ENCODE results near the gene CBX5. TPM values are rescaled to one million over a fixed set of nuclear protein-coding genes. Genes with fewer than 3 reads are reported as not detected.

The CBX5 gene
- polyA plus RNA-seq, 1 donor (not counting 4 experiments of a cell fraction or from before 2014, with no cell fraction given): 25.8 TPM

DNA sequence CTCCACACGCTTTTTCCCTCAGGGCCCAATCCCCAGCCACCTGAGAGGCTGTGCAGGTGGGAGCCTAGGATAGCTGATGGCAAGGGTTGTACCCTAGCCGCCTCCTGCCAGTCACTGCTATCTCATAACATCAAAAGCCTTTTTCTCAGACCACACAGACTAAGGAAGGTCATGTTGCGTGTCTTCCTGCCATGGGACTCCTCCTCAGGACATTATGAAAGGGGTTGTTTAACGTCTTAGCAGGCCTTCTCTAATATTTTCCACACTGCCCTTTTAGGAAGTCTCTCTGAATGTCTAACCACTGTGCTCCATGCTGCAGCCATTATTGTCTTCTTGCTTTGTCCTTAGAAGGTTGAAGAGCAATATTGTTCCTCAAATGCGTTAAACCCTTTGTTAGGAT, 83.5 kb downstream of the CBX5 start:
- H3K36me3 ChIP-seq (ENCODE audit: control insufficient read depth in 2 of 2, extremely low read depth in 1 of 2, insufficient read depth in 2 of 2, low read length in 2 of 2): no peaks in the 10 kb centered on the region
- no peaks in the 10 kb centered on the region for H3K27me3 ChIP-seq (ENCODE audit: control insufficient read depth, extremely low read depth, insufficient read depth, low read length)
- TF ChIP-seq EZH2 (IDR thresholded peaks at IDR 0.05; ENCODE audit: low read length): no peak
- TF ChIP-seq, protein P1, sequence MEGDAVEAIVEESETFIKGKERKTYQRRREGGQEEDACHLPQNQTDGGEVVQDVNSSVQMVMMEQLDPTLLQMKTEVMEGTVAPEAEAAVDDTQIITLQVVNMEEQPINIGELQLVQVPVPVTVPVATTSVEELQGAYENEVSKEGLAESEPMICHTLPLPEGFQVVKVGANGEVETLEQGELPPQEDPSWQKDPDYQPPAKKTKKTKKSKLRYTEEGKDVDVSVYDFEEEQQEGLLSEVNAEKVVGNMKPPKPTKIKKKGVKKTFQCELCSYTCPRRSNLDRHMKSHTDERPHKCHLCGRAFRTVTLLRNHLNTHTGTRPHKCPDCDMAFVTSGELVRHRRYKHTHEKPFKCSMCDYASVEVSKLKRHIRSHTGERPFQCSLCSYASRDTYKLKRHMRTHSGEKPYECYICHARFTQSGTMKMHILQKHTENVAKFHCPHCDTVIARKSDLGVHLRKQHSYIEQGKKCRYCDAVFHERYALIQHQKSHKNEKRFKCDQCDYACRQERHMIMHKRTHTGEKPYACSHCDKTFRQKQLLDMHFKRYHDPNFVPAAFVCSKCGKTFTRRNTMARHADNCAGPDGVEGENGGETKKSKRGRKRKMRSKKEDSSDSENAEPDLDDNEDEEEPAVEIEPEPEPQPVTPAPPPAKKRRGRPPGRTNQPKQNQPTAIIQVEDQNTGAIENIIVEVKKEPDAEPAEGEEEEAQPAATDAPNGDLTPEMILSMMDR (optimal IDR thresholded peaks at IDR 0.05 in 1 of 3, IDR thresholded peaks at IDR 0.05 in 1 of 3, conservative IDR thresholded peaks at IDR 0.05 in 1 of 3; ENCODE audit: extremely low read depth in 1 of 3, insufficient read depth in 2 of 3, low read length in 3 of 3): no peak
- H3K9ac ChIP-seq (ENCODE audit: control insufficient read depth, extremely low read depth, insufficient read depth, low read length): no peak overlapping the region
- no peak overlapping the region for H2AFZ ChIP-seq (ENCODE audit: control insufficient read depth, low read length)
- H3K9me1 ChIP-seq (ENCODE audit: control insufficient read depth, extremely low read depth, insufficient read depth, low read length): no peaks in the 10 kb centered on the region
- no peak overlapping the region for H3K4me3 ChIP-seq (ENCODE audit: control insufficient read depth in 2 of 3, extremely low read depth in 1 of 3, insufficient read depth in 2 of 3, low read depth in 1 of 3, low read length in 3 of 3)
- dilution Hi-C loops (cut with MboI; ENCODE audit: extremely low pct_ligation_motif_present, low sequenced_read_pairs): no loop called here
- no peak overlapping the region for H3K27ac ChIP-seq (ENCODE audit: control insufficient read depth, insufficient read depth, low read length)
- DNase-seq (ENCODE audit: low read depth, low spot score): no peak
- no peaks in the 10 kb centered on the region for H3K79me2 ChIP-seq (ENCODE audit: control insufficient read depth, insufficient read depth, low read length)
- no peaks in the 10 kb centered on the region for H3K9me3 ChIP-seq (ENCODE audit: control insufficient read depth, low read depth, low read length)
- no peaks in the 10 kb centered on the region for H4K20me1 ChIP-seq (ENCODE audit: control insufficient read depth, extremely low read depth, insufficient read depth, low read length)
- H3K4me2 ChIP-seq (ENCODE audit: control insufficient read depth, extremely low read depth, insufficient read depth, low read depth, low read length): no peak overlapping the region
- peaks cover 24% of the 10 kb centered on the region for H3K4me1 ChIP-seq (ENCODE audit: control insufficient read depth, extremely low read depth, insufficient read depth, low read length)
- FAIRE-seq: no peak

DNA sequence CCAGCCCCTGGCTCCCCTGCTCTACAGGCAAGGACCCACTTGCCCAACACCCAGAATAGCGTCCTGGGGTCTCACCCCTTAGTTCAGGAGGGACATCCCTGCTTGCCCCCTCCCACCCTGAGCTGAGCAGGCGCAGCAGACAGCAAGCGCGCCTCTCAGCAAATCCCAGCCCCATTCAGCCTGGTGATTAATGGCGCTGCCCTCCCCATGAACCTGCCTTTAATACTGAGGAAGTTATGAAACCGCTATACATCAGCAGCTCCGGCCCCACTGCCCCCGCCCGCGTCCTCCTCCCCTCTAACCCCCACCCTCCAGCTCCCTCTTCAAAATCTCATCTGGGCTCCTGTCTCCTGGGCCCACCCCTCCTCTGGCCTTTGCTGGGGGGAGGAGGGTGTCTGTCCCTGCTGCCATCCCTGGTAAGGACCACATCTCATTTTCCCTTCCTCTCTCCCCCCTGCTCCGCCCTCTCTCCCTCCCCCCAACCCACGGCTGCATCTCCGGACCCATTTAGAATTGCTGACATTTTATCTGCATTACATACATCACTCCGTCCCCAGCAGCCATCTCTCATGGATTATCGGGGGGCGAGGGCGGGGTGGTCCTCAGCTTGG, 84.1 kb downstream of the CBX5 start:
- H3K36me3 ChIP-seq (ENCODE audit: control insufficient read depth in 2 of 2, extremely low read depth in 1 of 2, insufficient read depth in 2 of 2, low read length in 2 of 2): no peaks in the 10 kb centered on the region
- H3K9me3 ChIP-seq (ENCODE audit: control insufficient read depth, low read depth, low read length): no peaks in the 10 kb centered on the region
- no peak overlapping the region for H3K4me3 ChIP-seq (ENCODE audit: control insufficient read depth in 2 of 3, extremely low read depth in 1 of 3, insufficient read depth in 2 of 3, low read depth in 1 of 3, low read length in 3 of 3)
- H3K9me1 ChIP-seq (ENCODE audit: control insufficient read depth, extremely low read depth, insufficient read depth, low read length): no peaks in the 10 kb centered on the region
- H3K4me1 ChIP-seq (ENCODE audit: control insufficient read depth, extremely low read depth, insufficient read depth, low read length): peaks cover 27% of the 10 kb centered on the region
- H3K4me2 ChIP-seq (ENCODE audit: control insufficient read depth, extremely low read depth, insufficient read depth, low read depth, low read length): no peak overlapping the region
- no peak for FAIRE-seq
- no peak for TF ChIP-seq EZH2 (IDR thresholded peaks at IDR 0.05; ENCODE audit: low read length)
- TF ChIP-seq, protein P1 (optimal IDR thresholded peaks at IDR 0.05 in 1 of 3, IDR thresholded peaks at IDR 0.05 in 1 of 3, conservative IDR thresholded peaks at IDR 0.05 in 1 of 3; ENCODE audit: extremely low read depth in 1 of 3, insufficient read depth in 2 of 3, low read length in 3 of 3): no peak
- no peak for DNase-seq (ENCODE audit: low read depth, low spot score)
- H3K27ac ChIP-seq (ENCODE audit: control insufficient read depth, insufficient read depth, low read length): no peak overlapping the region
- H4K20me1 ChIP-seq (ENCODE audit: control insufficient read depth, extremely low read depth, insufficient read depth, low read length): no peaks in the 10 kb centered on the region
- H3K9ac ChIP-seq (ENCODE audit: control insufficient read depth, extremely low read depth, insufficient read depth, low read length): no peak overlapping the region
- no peaks in the 10 kb centered on the region for H3K27me3 ChIP-seq (ENCODE audit: control insufficient read depth, extremely low read depth, insufficient read depth, low read length)
- no peak overlapping the region for H2AFZ ChIP-seq (ENCODE audit: control insufficient read depth, low read length)
- dilution Hi-C loops (cut with MboI; ENCODE audit: extremely low pct_ligation_motif_present, low sequenced_read_pairs): no loop called here
- no peaks in the 10 kb centered on the region for H3K79me2 ChIP-seq (ENCODE audit: control insufficient read depth, insufficient read depth, low read length)

Measured in keratinocyte (primary cell).